ENCODE results near the gene QRFP. TPM values are rescaled to one million over a fixed set of nuclear protein-coding genes. Genes with fewer than 3 reads are reported as not detected.
A peak's percentile ranks its signal among the peaks of the same experiment; 100 is the strongest.

The QRFP gene
- total RNA-seq, 2 donors from 2014 or later: not detected

DNA sequence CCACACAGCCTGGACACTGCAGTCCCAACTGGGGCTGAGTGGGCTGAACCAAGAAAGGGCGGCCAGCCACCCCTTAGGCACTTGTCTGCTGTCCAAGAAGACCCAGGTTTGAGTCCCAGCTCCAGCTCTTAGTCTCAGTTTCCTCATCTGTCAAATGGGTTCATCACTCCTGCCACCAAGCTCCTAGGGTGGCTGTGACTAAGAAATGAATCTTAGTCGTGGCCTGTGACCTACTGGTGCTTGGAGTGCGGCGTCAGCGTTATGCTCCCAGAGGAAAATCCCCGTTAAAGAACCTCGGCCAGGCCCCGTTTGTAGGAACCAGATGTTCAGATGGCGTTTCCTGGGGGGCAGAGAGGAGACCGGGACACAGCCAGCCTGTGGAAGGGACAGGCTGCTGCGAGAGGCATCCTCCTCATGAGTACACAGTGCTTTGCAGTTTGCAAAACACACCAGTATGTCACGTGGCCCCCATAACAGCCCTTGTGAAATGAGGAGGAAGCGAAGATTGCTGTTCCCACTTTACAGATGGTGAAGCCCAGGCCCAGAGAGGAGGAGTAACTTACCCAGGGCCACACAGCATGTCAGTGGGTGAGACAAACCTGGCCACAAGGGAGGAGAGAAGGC is 39.1 kb upstream of the QRFP start:
- no peak for DNase-seq (ENCODE audit: low spot score in 2 of 2)
- Mint-ChIP-seq H3K9me3 (no peaks in the 10 kb centered on the region), H3K27ac (no peak overlapping the region), H3K36me3 (no peaks in the 10 kb centered on the region)
- no peak for ATAC-seq

DNA sequence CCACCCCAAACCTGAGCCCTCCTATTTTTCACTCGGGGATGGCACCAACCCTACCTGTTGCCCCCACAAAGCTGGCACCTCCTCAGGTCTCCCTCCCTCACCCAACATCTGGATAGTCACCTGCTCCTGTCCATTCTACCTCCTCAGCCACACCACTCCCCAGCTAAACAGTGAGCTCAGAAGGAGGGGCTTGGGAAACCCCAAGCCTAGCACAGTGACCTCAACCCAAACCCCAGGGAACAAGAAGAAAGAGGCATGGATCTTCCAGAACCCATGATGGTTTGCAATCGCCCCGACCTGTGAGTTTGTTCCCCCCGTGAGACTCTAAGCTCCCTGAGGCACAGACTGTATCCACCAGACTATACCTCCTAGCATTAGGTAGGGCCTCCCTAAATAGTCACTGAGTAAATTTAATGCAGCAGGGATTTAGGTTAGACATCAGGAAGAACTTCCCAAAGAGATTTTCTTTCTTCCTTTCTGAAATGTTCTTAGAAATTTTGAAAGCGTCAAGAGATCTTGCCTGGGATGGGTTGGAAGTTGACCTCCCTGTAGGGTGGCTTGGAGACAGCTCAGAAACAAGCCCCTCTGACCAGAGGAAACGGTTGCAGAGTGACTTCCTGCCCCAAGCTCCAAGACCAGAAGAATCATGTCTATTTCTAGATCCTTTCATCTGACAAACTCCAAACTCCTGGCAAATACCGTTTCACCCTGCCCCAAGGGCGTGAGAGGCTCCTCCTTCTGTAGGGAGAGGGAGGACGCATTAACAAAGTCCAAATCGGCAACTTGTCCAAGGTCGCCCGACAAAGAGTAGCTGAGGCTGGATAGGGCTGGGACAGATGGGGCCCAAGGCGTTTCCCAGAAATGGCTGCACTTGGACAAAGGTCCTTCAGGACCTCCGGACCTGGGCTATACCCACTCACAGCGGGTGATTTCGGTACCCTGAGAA is 38.4 kb upstream of the QRFP start:
- no peak overlapping the region for H3K27ac Mint-ChIP-seq
- H3K9me3 Mint-ChIP-seq: no peaks in the 10 kb centered on the region
- DNase-seq (ENCODE audit: low spot score in 2 of 2) (no peak), ATAC-seq (no peak)
- no peaks in the 10 kb centered on the region for H3K36me3 Mint-ChIP-seq

- no peaks in the 10 kb centered on the region for H3K9me3 Mint-ChIP-seq
- no peaks in the 10 kb centered on the region for H3K36me3 Mint-ChIP-seq
- no peak for DNase-seq (ENCODE audit: low spot score in 2 of 2)
- no peak overlapping the region for H3K27ac Mint-ChIP-seq
- no peak for ATAC-seq
Observed at GRCh38 chr9:130934246-130934645, 37.6 kb upstream of the QRFP start.

GRCh38 chr9:130933114-130934046 is 36.8 kb upstream of the QRFP start:
- ATAC-seq: no peak
- H3K27ac Mint-ChIP-seq: no peak overlapping the region

DNA sequence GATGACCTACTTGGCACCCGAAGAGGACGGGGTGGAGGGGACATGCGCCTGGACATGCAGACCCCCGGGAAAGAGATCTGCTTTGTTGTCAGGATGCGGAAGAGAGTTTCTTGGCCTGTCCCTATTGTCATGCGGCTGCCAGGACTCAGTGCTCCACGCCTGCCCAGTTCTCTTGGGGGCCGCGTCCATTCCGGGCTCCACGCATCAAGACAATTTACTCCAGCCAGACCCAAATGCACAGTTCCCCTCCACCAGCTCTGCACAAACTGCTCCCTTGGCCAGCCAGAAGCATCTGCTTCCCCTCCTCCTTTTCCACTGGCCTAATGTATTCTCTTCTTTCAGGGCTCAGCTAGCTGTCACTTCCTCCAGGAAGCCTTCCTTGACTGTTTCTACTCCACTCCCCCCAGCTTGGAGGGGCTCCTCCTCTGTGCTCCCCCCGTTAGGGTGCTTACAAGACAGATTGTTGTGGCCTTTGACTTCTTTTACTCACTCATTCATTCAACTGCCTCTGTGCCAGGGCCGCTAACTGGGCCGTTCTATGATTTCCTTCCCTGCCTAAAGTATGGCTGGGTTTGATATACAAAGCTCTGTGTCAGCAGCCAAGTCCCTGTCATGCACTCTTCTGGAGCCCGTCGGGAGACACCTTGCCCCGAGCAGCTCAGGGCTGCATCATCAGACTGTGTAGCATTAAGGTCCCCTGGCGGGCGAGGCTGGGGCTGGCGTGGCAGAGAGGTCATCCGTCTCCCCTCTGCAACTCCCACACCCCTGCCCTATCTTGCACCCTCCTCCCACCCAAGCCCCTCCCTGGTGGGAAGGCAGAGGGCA is 35.9 kb upstream of the QRFP start:
- Mint-ChIP-seq H3K9me3 (no peaks in the 10 kb centered on the region), H3K36me3 (no peaks in the 10 kb centered on the region), H3K27ac (no peak overlapping the region)
- no peak for DNase-seq (ENCODE audit: low spot score in 2 of 2)
- no peak for ATAC-seq

More at GRCh38 chr9:130933114-130934046, 36.8 kb upstream of the QRFP start:
- no peak for DNase-seq (ENCODE audit: low spot score in 2 of 2)
- H3K36me3 Mint-ChIP-seq: no peaks in the 10 kb centered on the region
- H3K9me3 Mint-ChIP-seq: no peaks in the 10 kb centered on the region

DNA sequence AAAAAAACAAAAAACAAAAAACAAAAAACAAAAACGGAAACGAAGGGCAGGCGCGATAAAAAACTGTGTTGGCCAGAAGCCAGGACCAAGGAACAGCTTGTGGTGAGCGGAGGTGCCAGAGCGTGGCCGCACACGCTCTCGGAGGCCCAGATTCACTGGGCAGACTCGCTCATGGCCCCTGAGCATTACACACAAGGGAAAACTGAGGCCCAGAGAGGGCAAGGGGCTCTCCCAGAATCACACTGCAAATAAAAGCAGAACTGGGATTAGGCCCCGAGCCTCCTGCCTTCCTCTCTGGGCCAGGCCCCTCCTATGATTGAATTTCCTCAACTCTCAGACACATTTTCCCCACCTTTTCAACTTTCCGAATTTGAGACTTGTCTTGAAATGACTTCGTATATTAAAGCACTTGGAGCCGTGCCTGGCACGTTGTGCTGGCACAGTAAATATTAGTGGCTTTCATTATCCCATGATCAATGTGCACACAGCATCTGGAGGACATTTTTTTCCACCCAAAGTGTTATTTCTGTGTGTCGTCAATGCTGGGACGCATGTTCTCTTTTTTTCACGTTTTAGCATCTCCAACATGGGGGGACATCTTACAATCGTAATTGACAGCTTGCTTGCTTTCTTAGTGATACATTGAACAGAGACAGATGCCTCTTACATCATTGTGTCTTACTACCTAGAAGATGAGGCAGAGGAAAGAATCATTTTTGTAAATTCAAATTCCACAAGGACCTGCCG is 35.1 kb upstream of the QRFP start:
- DNase-seq (ENCODE audit: low spot score in 2 of 2) (no peak), ATAC-seq (no peak)
- no peak overlapping the region for H3K27ac Mint-ChIP-seq
- H3K36me3 Mint-ChIP-seq: no peaks in the 10 kb centered on the region
- H3K9me3 Mint-ChIP-seq: no peaks in the 10 kb centered on the region

- DNase-seq (ENCODE audit: low spot score in 2 of 2): no peak
- no peak overlapping the region for H3K27ac Mint-ChIP-seq
- H3K36me3 Mint-ChIP-seq: no peaks in the 10 kb centered on the region
- ATAC-seq: no peak
- no peaks in the 10 kb centered on the region for H3K9me3 Mint-ChIP-seq
Observed at GRCh38 chr9:130930804-130931349, 34.3 kb upstream of the QRFP start.

- Mint-ChIP-seq H3K9me3 (no peaks in the 10 kb centered on the region), H3K27ac (no peak overlapping the region), H3K36me3 (no peaks in the 10 kb centered on the region)
- DNase-seq (ENCODE audit: low spot score in 2 of 2) (no peak), ATAC-seq (no peak)
Observed at GRCh38 chr9:130930132-130930803, 33.7 kb upstream of the QRFP start.

DNA sequence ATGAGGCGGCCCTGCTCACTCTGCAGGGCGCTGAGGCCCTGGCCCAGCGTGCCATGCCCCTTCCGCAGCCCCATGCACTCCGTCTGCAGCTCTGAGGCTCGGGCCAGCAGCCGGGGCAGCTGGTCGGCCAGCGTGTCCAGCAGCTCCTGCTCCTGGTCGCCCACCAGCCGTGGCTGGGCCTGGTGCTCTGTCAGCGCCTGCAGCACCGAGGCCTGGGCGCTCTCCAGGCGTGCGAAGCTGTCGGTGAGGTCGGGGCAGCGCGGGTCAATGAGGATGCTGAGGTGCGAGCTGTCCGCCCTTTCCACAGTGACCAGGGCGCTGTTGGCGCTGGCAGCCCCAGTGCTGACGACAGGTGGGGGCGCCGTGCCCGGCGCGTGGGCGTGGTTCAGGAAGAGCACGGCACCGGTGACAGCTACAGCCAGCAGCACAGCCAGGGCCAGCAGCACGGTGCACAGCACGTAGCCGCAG is 33.0 kb upstream of the QRFP start:
- no peak overlapping the region for H3K27ac Mint-ChIP-seq
- no peaks in the 10 kb centered on the region for H3K9me3 Mint-ChIP-seq
- ATAC-seq (no peak), DNase-seq (ENCODE audit: low spot score in 2 of 2) (no peak)
- H3K36me3 Mint-ChIP-seq: no peaks in the 10 kb centered on the region

GRCh38 chr9:130927995-130928900 is 31.6 kb upstream of the QRFP start:
- DNase-seq (ENCODE audit: low spot score in 2 of 2): no peak
- Mint-ChIP-seq H3K9me3 (no peaks in the 10 kb centered on the region), H3K36me3 (no peaks in the 10 kb centered on the region), H3K27ac (no peak overlapping the region)
- ATAC-seq: peak in 1 of 2 donors; percentile 43

DNA sequence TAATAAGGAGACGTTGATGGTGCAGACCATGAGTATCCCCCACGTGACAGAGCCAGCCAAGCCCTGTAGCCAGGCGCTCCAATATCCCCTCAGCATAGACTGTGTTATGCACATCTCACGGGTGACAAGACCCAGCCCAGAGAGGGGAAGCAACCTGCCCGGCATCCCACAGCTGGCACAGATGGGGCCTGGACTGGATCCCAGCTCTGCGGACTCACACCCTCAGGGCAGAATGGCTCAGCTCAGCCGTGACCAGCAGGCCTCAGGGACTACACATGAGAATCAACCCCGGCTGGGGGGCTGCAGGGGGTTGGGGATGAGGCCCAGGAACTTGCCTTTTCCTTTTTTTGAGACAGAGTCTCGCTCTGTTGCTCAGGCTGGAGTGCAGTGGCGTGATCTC is 30.7 kb upstream of the QRFP start:
- DNase-seq (ENCODE audit: low spot score in 2 of 2): no peak
- Mint-ChIP-seq H3K36me3 (no peaks in the 10 kb centered on the region), H3K9me3 (no peaks in the 10 kb centered on the region), H3K27ac (no peak overlapping the region)
- ATAC-seq: no peak

DNA sequence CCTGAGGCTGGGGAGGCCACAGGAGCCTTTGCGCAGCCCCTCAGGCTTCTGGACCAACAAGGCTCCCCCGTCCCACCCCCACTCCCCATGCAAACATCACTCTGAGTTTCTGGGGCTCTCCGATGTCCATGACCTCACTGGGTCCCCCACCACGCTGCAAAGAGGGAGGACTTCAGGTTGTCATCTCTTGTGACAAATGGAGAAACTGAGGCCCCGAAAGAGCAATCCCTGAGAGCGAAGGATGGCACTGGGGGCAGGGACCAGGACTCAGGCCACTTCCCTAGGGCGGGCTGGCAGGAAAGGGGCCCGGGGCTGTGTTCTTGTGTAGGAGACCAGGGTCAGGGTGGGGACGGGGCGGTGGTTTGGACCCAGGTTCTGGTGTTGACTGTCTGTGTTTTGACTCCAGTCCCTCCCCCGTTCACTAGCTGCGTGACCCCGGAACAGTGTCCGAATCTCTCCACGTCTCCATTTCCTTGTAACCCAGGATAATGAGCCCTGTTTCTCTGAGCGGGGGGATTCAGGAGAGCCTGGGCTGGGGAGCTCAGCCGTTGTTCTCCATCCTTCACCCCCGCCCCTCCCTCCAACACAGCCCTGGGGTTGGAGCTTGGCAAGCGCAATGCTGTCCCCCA is 28.6 kb upstream of the QRFP start:
- no peak for ATAC-seq
- DNase-seq (ENCODE audit: low spot score in 2 of 2): no peak
- H3K36me3 Mint-ChIP-seq: no peaks in the 10 kb centered on the region
- no peak overlapping the region for H3K27ac Mint-ChIP-seq
- no peaks in the 10 kb centered on the region for H3K9me3 Mint-ChIP-seq

DNA sequence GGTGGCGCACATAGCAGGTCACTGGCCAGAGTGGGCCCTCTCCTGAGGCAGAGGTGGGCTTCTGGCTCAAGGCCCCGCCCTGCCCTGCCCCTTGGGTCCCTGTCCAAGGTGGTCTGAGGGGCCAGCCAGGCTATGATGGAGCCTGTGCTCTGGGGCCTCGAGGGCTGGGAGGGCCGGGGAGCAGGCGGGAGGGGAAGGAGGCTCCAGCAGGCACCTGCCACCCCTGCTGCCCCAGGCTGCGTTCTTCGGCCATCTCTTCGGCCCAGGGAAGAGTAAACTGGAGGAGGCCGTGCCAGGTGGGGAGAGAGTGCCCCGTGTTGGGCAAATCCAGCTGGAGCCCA is 27.8 kb upstream of the QRFP start:
- DNase-seq (ENCODE audit: low spot score in 2 of 2) (no peak), ATAC-seq (no peak)
- H3K27ac Mint-ChIP-seq: no peak overlapping the region
- no peaks in the 10 kb centered on the region for H3K9me3 Mint-ChIP-seq
- H3K36me3 Mint-ChIP-seq: no peaks in the 10 kb centered on the region
